D721Med (cell line): ENCODE results near the gene ANKRD61.
A peak's percentile ranks its signal among the peaks of the same experiment; 100 is the strongest.
"Not testable (repeated sequence)": the region's sequence is repeated elsewhere in the genome, so short reads cannot be mapped to it uniquely, and the experiment has no call there.

Source experiments
- DNase-seq: peaks from one replicate; pipeline ENCODE4 v3.0.0; 2011; ENCODE audit warnings: low spot score; ENCODE audit not compliant: insufficient read length
- FAIRE-seq: peaks from 2 replicates; lab custom pipeline; 2011; peaks lifted over from hg19 to GRCh38; lab: Jason Lieb, UNC
- CTCF ChIP-seq: IDR thresholded peaks from 2 replicates; pipeline ENCODE4 v1.5.1; 2012; ENCODE audit warnings: mild to moderate bottlenecking, control low read depth; ENCODE audit not compliant: insufficient read depth; ENCODE audit errors: missing control alignments

ANKRD61 gene

DNA sequence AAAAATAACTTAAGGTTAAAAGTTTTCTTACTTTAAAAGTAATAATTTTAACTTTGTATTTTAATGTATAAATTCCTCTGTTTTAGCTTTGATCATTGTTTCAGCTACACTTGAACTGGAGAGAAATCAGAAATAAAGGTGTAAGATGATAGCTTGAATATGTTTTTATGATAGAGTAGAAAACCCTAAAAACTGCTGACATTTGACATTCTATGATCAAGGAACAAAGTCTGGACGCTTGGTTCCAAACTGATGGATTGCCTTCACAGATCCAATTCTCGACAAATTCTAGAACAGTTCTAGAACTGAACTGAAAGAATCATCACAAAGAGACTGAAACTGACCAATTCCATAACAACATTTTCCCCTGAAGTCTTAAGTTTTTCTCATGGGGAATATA, at the start of gene ANKRD61:
Gene ANKRD61 (plus strand): TSS at position 389 of the 400 bp plus-strand sequence. CDS start 0 bp downstream, at position 389.
- DNase-seq, result no peak
- TF ChIP-seq CTCF, result no peak
- no peak for FAIRE-seq

DNA sequence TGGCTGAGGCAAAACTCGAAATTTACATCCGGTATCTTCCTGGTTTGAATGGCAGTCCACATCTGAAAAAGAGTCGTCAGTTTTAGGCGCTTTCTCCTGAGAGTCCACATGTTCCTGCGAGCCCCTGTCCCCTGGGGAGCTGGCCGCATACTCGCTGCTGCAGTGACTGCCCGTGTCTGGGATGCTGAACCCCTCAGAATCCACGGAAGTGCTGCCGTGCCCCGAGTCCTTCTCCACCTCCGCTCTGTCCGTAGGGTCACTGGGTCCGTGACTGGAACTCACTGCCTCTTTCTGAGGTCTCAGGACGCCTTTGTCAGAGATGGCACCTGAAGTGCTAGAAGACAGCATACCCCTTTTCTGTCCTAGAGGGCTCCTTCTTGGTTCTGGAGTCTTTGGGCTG, 44.1 kb upstream of the ANKRD61 start:
- DNase-seq, FAIRE-seq: not testable (repeated sequence)

- TF ChIP-seq CTCF, result peak; percentile 76
- FAIRE-seq, result no peak
- no peak for DNase-seq
Observed at GRCh38 chr7:5997210-5997808, 33.9 kb upstream of the ANKRD61 start.

- TF ChIP-seq CTCF, result no peak
- no peak for DNase-seq
- FAIRE-seq, result no peak
Observed at GRCh38 chr7:6007386-6007785, 23.8 kb upstream of the ANKRD61 start.

- FAIRE-seq, DNase-seq: not testable (repeated sequence)
Observed at GRCh38 chr7:6007835-6008590, 23.2 kb upstream of the ANKRD61 start.

GRCh38 chr7:6008668-6009611, 22.2 kb upstream of the ANKRD61 start, which contains the start of the genes AIMP2 and PMS2:
Gene AIMP2 (plus strand): TSS chr7:6009272. CDS start chr7:6009364, 92 bp downstream.
Gene PMS2 (minus strand): TSS chr7:6009049. CDS start chr7:6009019, 30 bp downstream.
- no peak for TF ChIP-seq CTCF
- FAIRE-seq (no peak), DNase-seq (peak; percentile 80)

- FAIRE-seq, DNase-seq: not testable (repeated sequence)
Observed at GRCh38 chr7:6010370-6010769, 20.8 kb upstream of the ANKRD61 start.

- no peak for FAIRE-seq
- TF ChIP-seq CTCF, result no peak
- DNase-seq, result no peak
Observed at GRCh38 chr7:6011541-6011940, 19.6 kb upstream of the ANKRD61 start.
